ENCODE measurements around the gene HNRNPL. TPM values are rescaled to one million over a fixed set of nuclear protein-coding genes. Genes with fewer than 3 reads are reported as not detected.

The HNRNPL gene
- total and polyA plus RNA-seq, 10 of the 15 experiments (the other 5 are each of a cell fraction or from before 2014, with no cell fraction given), result 32.5 to 512 (median 306) TPM

DNA sequence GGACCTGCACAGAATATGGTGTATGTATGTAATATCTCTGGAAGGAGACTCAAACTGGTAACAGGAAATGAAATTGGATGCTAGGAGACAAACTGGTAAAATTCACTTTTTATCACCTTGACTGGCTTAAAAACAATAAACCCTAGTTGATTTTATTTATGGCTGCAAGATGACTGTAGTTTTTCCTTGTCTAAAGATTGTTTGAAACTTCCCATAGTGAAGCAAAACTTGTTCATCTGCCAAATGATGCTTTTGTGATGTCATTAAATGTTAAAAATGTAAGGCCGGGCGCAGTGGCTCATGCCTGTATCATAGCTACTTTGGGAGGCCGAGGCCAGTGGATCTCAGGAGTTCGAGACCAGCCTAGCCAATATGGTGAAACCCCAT, 15.7 kb downstream of the HNRNPL start:
- Histone ChIP-seq H3K4me2 (ENCODE audit: control insufficient read depth, insufficient read depth) (no peak overlapping the region), H3K27me3 (replicated peaks in 1 of 2; ENCODE audit: control insufficient read depth in 2 of 2, insufficient read depth in 2 of 2, low read length in 1 of 2) (no peaks in the 10 kb centered on the region), H3K4me3 (no peak overlapping the region), H3K4me1 (ENCODE audit: control insufficient read depth, insufficient read depth, low read length) (no peaks in the 10 kb centered on the region; the same call in 1 of the 2 replicates), H3K9ac (ENCODE audit: control insufficient read depth, insufficient read depth, low read length) (no peak overlapping the region), H3K79me2 (ENCODE audit: control insufficient read depth, insufficient read depth, low read length) (peaks cover 11% of the 10 kb centered on the region), H4K20me1 (ENCODE audit: control insufficient read depth, insufficient read depth) (no peaks in the 10 kb centered on the region; the same call in 1 of the 2 replicates), H2AFZ (ENCODE audit: control insufficient read depth, low read depth, low read length) (no peak overlapping the region), H3K27ac (ENCODE audit: control insufficient read depth, insufficient read depth) (no peak overlapping the region), H3K36me3 (ENCODE audit: control insufficient read depth in 2 of 2, insufficient read depth in 2 of 2, low read length in 1 of 2) (peaks cover 26 to 27% of the 10 kb centered on the region in 2 experiments), H3K9me3 (replicated peaks; ENCODE audit: control insufficient read depth, insufficient read depth, low read length) (no peaks in the 10 kb centered on the region)
- RAD21 ChIA-PET (ENCODE audit: unreplicated experiment), result no interaction called here
- CTCF ChIA-PET, result interaction anchor here (1.1 kb wide), 1 partner anchor 15 kb away, joined by 4 read pairs; no protein-coding TSS in a partner anchor
- ATAC-seq (no peak), FAIRE-seq (no peak), DNase-seq (ENCODE audit: low read depth, low spot score) (no peak)
- intact Hi-C loops (cut with micrococcal nuclease; ENCODE audit: unreplicated experiment), result loop anchor here (10.0 kb wide), 2 partner anchors 51 to 289 kb away; no protein-coding TSS in a partner anchor
- no TSS peak for BruUV-seq (replicated peaks)
- in situ Hi-C loops (cut with MboI), result no loop called here
- SMC1A ChIA-PET (ENCODE audit: uncharacterized antibody, unreplicated experiment), result no interaction called here
- TF ChIP-seq ZBED1 (IDR thresholded peaks at IDR 0.05; ENCODE audit: borderline replicate concordance), result no peak
- POLR2A ChIA-PET, result interaction anchor here (0.5 to 6.1 kb wide), 2 partner anchors 14 to 483 kb away, joined by 3 to 43 read pairs; no protein-coding TSS in a partner anchor
- WGBS (ENCODE audit: insufficient coverage, insufficient replicate concordance, low lambda C conversion rate, missing lambda C conversion rate), result 63% methylated on average over 4 of the region's 4 CpGs

DNA sequence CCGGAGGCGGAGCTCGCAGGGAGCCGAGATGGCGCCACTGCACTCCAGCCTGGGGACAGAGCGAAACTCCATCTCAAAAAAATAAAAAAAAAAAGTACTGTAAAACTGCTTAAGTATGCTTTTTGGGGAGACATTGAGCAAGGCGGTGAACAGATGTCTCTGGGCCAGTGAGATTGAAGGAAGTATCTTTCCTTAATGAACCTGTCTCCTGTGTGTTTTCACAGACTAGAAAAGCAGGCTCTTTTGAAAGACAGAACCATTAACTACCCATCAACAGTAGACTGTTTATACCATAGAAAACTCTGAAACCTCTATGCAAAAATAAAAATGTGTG, 16.7 kb downstream of the HNRNPL start:
- in situ Hi-C loops (cut with MboI) (no loop called here), intact Hi-C loops (cut with micrococcal nuclease; ENCODE audit: unreplicated experiment) (loop anchor here (10.0 kb wide), 2 partner anchors 52 to 288 kb away; no protein-coding TSS in a partner anchor)
- H3K79me2 ChIP-seq (ENCODE audit: control insufficient read depth, insufficient read depth, low read length), result peaks cover 11% of the 10 kb centered on the region
- H2AFZ ChIP-seq (ENCODE audit: control insufficient read depth, low read depth, low read length), result no peak overlapping the region
- H3K27ac ChIP-seq (ENCODE audit: control insufficient read depth, insufficient read depth), result no peak overlapping the region
- no peaks in the 10 kb centered on the region for H3K9me3 ChIP-seq (replicated peaks; ENCODE audit: control insufficient read depth, insufficient read depth, low read length)
- TF ChIP-seq CREM (IDR thresholded peaks at IDR 0.05; ENCODE audit: low read depth) (no peak), TCF12 (IDR thresholded peaks at IDR 0.05; ENCODE audit: low read depth, low read length) (no peak), PAX5 (IDR thresholded peaks at IDR 0.05; ENCODE audit: borderline replicate concordance, low read depth, low read length) (no peak), MYC (IDR thresholded peaks at IDR 0.05; ENCODE audit: insufficient read depth, insufficient read length, insufficient replicate concordance, low read length, severe bottlenecking) (no peak), ZNF384 (IDR thresholded peaks at IDR 0.05; ENCODE audit: borderline replicate concordance, low read depth, low read length) (no peak), TAF1 (IDR thresholded peaks at IDR 0.05; ENCODE audit: borderline replicate concordance, low read depth, low read length) (no peak)
- BruUV-seq (replicated peaks), result no TSS peak
- no peak overlapping the region for H3K4me3 ChIP-seq
- FAIRE-seq (no peak), DNase-seq (ENCODE audit: low read depth, low spot score) (no peak), ATAC-seq (no peak)
- H3K9ac ChIP-seq (ENCODE audit: control insufficient read depth, insufficient read depth, low read length), result no peak overlapping the region
- 97% methylated on average over 7 of the region's 7 CpGs for WGBS (ENCODE audit: insufficient coverage, insufficient replicate concordance, low lambda C conversion rate, missing lambda C conversion rate)
- ChIA-PET POLR2A (interaction anchor here (0.6 to 6.1 kb wide), 5 partner anchors 8 to 27 kb away, joined by 3 to 43 read pairs (median 6); no protein-coding TSS in a partner anchor), CTCF (interaction anchor here (0.9 to 2.6 kb wide), 3 partner anchors 36 to 289 kb away, joined by 3 to 14 read pairs (median 3); no protein-coding TSS in a partner anchor), RAD21 (ENCODE audit: unreplicated experiment) (no interaction called here), SMC1A (ENCODE audit: uncharacterized antibody, unreplicated experiment) (interaction anchor here (2.6 to 3.0 kb wide), 2 partner anchors 36 to 54 kb away, joined by 12 to 14 read pairs; no protein-coding TSS in a partner anchor)
- no peaks in the 10 kb centered on the region for H3K27me3 ChIP-seq (replicated peaks in 1 of 2; ENCODE audit: control insufficient read depth in 2 of 2, insufficient read depth in 2 of 2, low read length in 1 of 2)
- H4K20me1 ChIP-seq (ENCODE audit: control insufficient read depth, insufficient read depth), result no peaks in the 10 kb centered on the region; the same call in 1 of the 2 replicates
- no peaks in the 10 kb centered on the region; the same call in 1 of the 2 replicates for H3K4me1 ChIP-seq (ENCODE audit: control insufficient read depth, insufficient read depth, low read length)
- no peak overlapping the region for H3K4me2 ChIP-seq (ENCODE audit: control insufficient read depth, insufficient read depth)
- peaks cover 18% of the 10 kb centered on the region in 2 experiments for H3K36me3 ChIP-seq (ENCODE audit: control insufficient read depth in 2 of 2, insufficient read depth in 2 of 2, low read length in 1 of 2)
